GM23248 (cell line): Measurements from ENCODE around the gene REV3L.

Experiments used
- EZH2 ChIP-seq: fragments of 200-600 bp; sonication (generic); IDR thresholded peaks from 2 replicates; pipeline ENCODE4 v1.6.1; 2018; ENCODE audit warnings: antibody characterized with exemption, mild to moderate bottlenecking; ENCODE audit not compliant: insufficient read depth, poor library complexity, severe bottlenecking
- EZH2phosphoT487 ChIP-seq: fragments of 200-600 bp; sonication (generic); IDR thresholded peaks from 2 replicates; pipeline ENCODE4 v1.6.1; 2018; ENCODE audit warnings: antibody characterized with exemption, moderate library complexity, mild to moderate bottlenecking, low read depth; ENCODE audit not compliant: insufficient read depth

GRCh38 chr6:111337829-111338236 lies 145.2 kb downstream of the REV3L start:
- no peak for TF ChIP-seq EZH2
- no peak for TF ChIP-seq EZH2phosphoT487
